Fibroblast of pulmonary artery (primary cell): Measurements from ENCODE around the gene ALK.

Experiments used
- DNase-seq: peaks from one replicate; pipeline ENCODE4 v3.0.0-alpha.2; 2010; ENCODE audit warnings: low read depth
- H3K4me3 ChIP-seq: replicated peaks from 2 replicates; pipeline ENCODE4 v1.5.1; 2011; ENCODE audit warnings: low read depth, mild to moderate bottlenecking, control low read depth, low read length, moderate library complexity
- CTCF ChIP-seq: IDR thresholded peaks from 2 replicates; pipeline ENCODE4 v1.5.1; 2011; ENCODE audit warnings: mild to moderate bottlenecking, control low read depth, low read length, inconsistent platforms; ENCODE audit errors: missing control alignments

Gene ALK

DNA sequence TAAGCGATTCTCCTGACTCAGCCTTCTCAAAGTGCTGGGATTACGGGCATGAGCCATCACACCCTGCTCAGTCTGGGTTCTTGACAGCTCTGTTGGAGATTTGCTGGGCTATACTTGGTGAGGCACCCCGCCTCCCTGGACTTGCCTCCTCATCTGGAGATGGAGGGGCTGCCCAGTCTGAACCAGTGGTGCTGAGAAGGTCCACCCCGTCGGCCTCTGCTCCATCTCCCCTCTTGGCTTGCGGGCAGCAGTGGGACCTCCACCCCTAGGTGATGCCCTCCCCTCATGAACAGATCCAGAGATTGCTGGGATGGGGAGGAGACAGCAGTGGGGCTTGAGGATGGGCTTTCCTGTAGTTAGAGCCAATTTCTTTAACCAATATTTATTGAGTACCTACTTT is 685.3 kb downstream of the ALK start:
- H3K4me3 ChIP-seq, result no peak overlapping the region
- no peak for DNase-seq
- TF ChIP-seq CTCF, result no peak

- no peak overlapping the region for H3K4me3 ChIP-seq
- no peak for TF ChIP-seq CTCF
- no peak for DNase-seq
Measured at GRCh38 chr2:29235411-29235810, 686.0 kb downstream of the ALK start.

GRCh38 chr2:29233428-29233827 is 688.0 kb downstream of the ALK start:
- DNase-seq, result no peak
- H3K4me3 ChIP-seq, result no peak overlapping the region
- no peak for TF ChIP-seq CTCF

GRCh38 chr2:29232041-29232440 is 689.3 kb downstream of the ALK start:
- no peak for DNase-seq
- H3K4me3 ChIP-seq, result no peak overlapping the region
- TF ChIP-seq CTCF, result no peak

DNA sequence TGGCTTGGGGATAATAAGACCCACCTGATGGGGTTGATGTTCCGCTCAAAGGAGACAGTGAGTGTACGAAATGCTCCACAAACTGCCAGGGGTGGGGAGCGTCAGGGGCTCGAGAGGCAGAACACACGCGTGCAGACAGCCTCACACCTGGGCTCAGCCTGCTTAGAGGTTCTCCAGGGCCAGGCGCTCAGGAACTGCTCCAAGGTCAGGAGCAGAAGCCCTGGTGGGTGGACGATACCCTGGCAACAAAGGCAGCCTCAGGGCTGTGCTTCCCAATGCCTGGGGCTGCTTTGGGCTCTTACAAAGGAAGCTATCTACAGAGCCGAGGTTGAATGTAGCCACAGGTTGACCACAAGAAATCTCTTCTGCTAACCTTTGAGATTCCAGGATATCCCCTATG is 691.7 kb downstream of the ALK start:
- no peak for TF ChIP-seq CTCF
- DNase-seq, result no peak
- no peak overlapping the region for H3K4me3 ChIP-seq

- DNase-seq, result no peak
- TF ChIP-seq CTCF, result no peak
- no peak overlapping the region for H3K4me3 ChIP-seq
Measured at GRCh38 chr2:29228947-29229346, 692.4 kb downstream of the ALK start.

GRCh38 chr2:29227935-29228675 is 693.3 kb downstream of the ALK start:
- TF ChIP-seq CTCF, result no peak
- DNase-seq, result peak; percentile 31
- H3K4me3 ChIP-seq, result no peak overlapping the region
